PFSK-1 (cell line): Measurements from ENCODE around the gene NHSL2.
A peak's percentile ranks its signal among the peaks of the same experiment; 100 is the strongest.

Source experiments
- FOXP2 ChIP-seq: optimal IDR thresholded peaks from 2 replicates; pipeline ENCODE3; 2011; ENCODE audit warnings: borderline replicate concordance, control low read depth, inconsistent platforms; ENCODE audit not compliant: insufficient read depth; ENCODE audit errors: extremely low read length, extremely low read depth
- POLR2AphosphoS5 ChIP-seq: IDR thresholded peaks from 2 replicates; pipeline ENCODE4 v1.6.1; 2012; ENCODE audit warnings: low read depth, mild to moderate bottlenecking, control low read depth, low read length, moderate library complexity
- REST ChIP-seq, 2 experiments: IDR thresholded peaks; 2 replicates each; pipeline versions ENCODE4 v1.6.1 to v1.8.0; 2011 to 2012; ENCODE audit warnings: low read depth in 2 of 2, low read length in 2 of 2, control low read depth in 1 of 2, inconsistent platforms in 1 of 2, mild to moderate bottlenecking in 1 of 2, moderate library complexity in 1 of 2; ENCODE audit not compliant: insufficient read depth in 1 of 2
- SIN3A ChIP-seq: IDR thresholded peaks from 2 replicates; pipeline ENCODE4 v1.6.1; 2012; ENCODE audit warnings: mild to moderate bottlenecking, low read length, moderate library complexity, borderline replicate concordance; ENCODE audit not compliant: insufficient read depth

- no peak for TF ChIP-seq POLR2AphosphoS5
- peak in 1 of 2 experiments; percentile 18; a peak in 1 of 4 replicates for TF ChIP-seq REST (IDR thresholded peaks at IDR 0.05; ENCODE audit: insufficient read depth in 1 of 2, low read depth in 2 of 2, low read length in 2 of 2)
- TF ChIP-seq FOXP2, result peak; percentile 94
- TF ChIP-seq SIN3A, result no peak
Observed at GRCh38 chrX:72018277-72019112, 107.8 kb downstream of the NHSL2 start.
